ENCODE measurements around the gene KIFC3. TPM values are rescaled to one million over a fixed set of nuclear protein-coding genes. Genes with fewer than 3 reads are reported as not detected.

The KIFC3 gene
- total and polyA plus RNA-seq, 2 of the 13 experiments (the other 11 are each of a cell fraction or from before 2014, with no cell fraction given): 42.1 to 45.3 TPM

DNA sequence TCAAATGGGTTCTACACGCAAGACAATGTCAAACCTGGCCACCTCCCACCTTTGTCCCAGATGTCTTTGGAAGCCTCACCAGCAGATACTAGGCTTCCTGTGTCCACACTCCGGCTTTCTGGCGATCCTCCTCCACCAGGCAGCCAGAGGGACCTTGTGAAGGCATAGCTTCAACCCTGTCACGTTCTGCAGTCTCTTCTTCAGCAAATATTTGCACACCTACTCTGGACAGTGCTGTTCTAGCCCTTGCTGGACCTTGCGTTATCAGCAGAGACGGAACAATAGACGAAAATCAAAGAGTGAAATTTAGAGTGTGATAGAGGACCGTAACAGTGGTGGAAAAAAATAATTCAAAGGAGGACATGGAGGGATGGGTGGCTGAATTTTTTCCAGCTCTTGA lies 38.5 kb upstream of the KIFC3 start (continued):
- TF ChIP-seq, protein P1, sequence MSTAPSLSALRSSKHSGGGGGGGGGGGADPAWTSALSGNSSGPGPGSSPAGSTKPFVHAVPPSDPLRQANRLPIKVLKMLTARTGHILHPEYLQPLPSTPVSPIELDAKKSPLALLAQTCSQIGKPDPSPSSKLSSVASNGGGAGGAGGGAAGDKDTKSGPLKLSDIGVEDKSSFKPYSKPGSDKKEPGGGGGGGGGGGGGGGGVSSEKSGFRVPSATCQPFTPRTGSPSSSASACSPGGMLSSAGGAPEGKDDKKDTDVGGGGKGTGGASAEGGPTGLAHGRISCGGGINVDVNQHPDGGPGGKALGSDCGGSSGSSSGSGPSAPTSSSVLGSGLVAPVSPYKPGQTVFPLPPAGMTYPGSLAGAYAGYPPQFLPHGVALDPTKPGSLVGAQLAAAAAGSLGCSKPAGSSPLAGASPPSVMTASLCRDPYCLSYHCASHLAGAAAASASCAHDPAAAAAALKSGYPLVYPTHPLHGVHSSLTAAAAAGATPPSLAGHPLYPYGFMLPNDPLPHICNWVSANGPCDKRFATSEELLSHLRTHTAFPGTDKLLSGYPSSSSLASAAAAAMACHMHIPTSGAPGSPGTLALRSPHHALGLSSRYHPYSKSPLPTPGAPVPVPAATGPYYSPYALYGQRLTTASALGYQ (CRISPR knock-in tag; IDR thresholded peaks at IDR 0.05): peak; percentile 27; the same call in 1 of the 2 replicates
- peak; percentile 30; the same call in 1 of the 2 replicates for TF ChIP-seq HMG20B (CRISPR knock-in tag; conservative IDR thresholded peaks at IDR 0.05)

DNA sequence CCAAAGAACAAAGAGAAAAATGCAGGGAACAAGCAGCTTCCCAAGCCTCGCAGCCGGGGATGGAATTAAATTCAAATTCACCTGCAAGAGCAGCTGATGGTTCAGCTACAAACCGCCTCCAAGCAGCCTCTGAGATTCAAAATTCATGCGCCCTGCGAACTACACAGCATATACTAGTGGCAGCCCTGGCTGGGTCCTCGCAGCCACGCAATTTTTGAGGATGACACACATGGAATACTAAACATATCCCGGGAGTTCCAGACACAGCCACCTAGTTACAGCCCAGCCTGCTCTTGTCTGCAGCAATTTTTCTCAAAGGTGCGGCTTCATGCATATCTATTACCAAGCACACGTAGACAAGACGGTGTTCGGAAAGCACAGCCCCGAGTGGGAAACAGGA lies 35.9 kb upstream of the KIFC3 start:
- Histone ChIP-seq H3K79me2 (ENCODE audit: insufficient read depth, low read length) (no peaks in the 10 kb centered on the region), H4K20me1 (ENCODE audit: insufficient read depth, low read length) (no peaks in the 10 kb centered on the region), H3K9me3 (ENCODE audit: low read length) (no peaks in the 10 kb centered on the region), H2AFZ (ENCODE audit: low read length) (no peak overlapping the region), H3K4me1 (ENCODE audit: insufficient read depth, low read length) (peaks cover 53% of the 10 kb centered on the region), H3K4me3 (replicated peaks in 1 of 3; ENCODE audit: insufficient read depth in 1 of 3, low read depth in 2 of 3, low read length in 3 of 3) (no peak overlapping the region), H3K27me3 (ENCODE audit: control insufficient read depth in 1 of 2, insufficient read depth in 2 of 2, low read length in 2 of 2) (no peaks in the 10 kb centered on the region), H3K9ac (ENCODE audit: insufficient read depth, low read depth, low read length) (no peak overlapping the region), H3K36me3 (replicated peaks in 1 of 2; ENCODE audit: control insufficient read depth in 1 of 2, insufficient read depth in 2 of 2, low read length in 2 of 2) (no peaks in the 10 kb centered on the region), H3K27ac (ENCODE audit: extremely low read length, insufficient read depth, low read length) (no peak overlapping the region), H3K4me2 (ENCODE audit: low read depth, low read length) (no peak overlapping the region)
- DNase-seq (ENCODE audit: low spot score) (no peak), FAIRE-seq (no peak), ATAC-seq (no peak)
- intact Hi-C loops (cut with micrococcal nuclease; ENCODE audit: unreplicated experiment): no loop called here
- ChIA-PET POLR2A (interaction anchor here (1.3 kb wide), 1 partner anchor 11 kb away, joined by 6 read pairs; no protein-coding TSS in a partner anchor), CTCF (ENCODE audit: low intra/inter-chr PET ratio, low total read pairs) (no interaction called here)
- BruUV-seq (replicated peaks): no TSS peak
- in situ Hi-C loops (cut with HindIII; ENCODE audit: extremely low pct_ligation_motif_present, low pct_unique_long_range_greater_than_20kb): no loop called here
- 76% methylated on average over 13 of the region's 13 CpGs for WGBS (ENCODE audit: low lambda C conversion rate)
- TF ChIP-seq, protein P2, sequence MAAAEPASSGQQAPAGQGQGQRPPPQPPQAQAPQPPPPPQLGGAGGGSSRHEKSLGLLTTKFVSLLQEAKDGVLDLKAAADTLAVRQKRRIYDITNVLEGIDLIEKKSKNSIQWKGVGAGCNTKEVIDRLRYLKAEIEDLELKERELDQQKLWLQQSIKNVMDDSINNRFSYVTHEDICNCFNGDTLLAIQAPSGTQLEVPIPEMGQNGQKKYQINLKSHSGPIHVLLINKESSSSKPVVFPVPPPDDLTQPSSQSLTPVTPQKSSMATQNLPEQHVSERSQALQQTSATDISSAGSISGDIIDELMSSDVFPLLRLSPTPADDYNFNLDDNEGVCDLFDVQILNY (CRISPR knock-in tag; conservative IDR thresholded peaks at IDR 0.05): no peak
- TF ChIP-seq ZNF761 (CRISPR knock-in tag; conservative IDR thresholded peaks at IDR 0.05) (no peak), ZNF768 (CRISPR knock-in tag; IDR thresholded peaks at IDR 0.05) (no peak), ZNF607 (CRISPR knock-in tag; IDR thresholded peaks at IDR 0.05; ENCODE audit: borderline replicate concordance) (no peak), ZNF839 (CRISPR knock-in tag; IDR thresholded peaks at IDR 0.05; ENCODE audit: borderline replicate concordance) (no peak), ZNF713 (CRISPR knock-in tag; IDR thresholded peaks at IDR 0.05) (no peak), ZNF562 (CRISPR knock-in tag; IDR thresholded peaks at IDR 0.05; ENCODE audit: borderline replicate concordance) (no peak), GABPB1 (CRISPR knock-in tag; IDR thresholded peaks at IDR 0.05) (no peak), U2AF1 (optimal IDR thresholded peaks at IDR 0.05; ENCODE audit: low read depth, low read length) (no peak), ATF7-NPFF (CRISPR knock-in tag; IDR thresholded peaks at IDR 0.05; ENCODE audit: low read depth) (no peak), FOXK1 (CRISPR knock-in tag; IDR thresholded peaks at IDR 0.05; ENCODE audit: borderline replicate concordance, low read depth) (no peak), AHR (CRISPR knock-in tag; IDR thresholded peaks at IDR 0.05) (no peak), ZNF282 (IDR thresholded peaks at IDR 0.05; ENCODE audit: partially characterized antibody) (no peak), JUN (CRISPR knock-in tag; IDR thresholded peaks at IDR 0.05) (no peak)
- TF ChIP-seq, protein P3, sequence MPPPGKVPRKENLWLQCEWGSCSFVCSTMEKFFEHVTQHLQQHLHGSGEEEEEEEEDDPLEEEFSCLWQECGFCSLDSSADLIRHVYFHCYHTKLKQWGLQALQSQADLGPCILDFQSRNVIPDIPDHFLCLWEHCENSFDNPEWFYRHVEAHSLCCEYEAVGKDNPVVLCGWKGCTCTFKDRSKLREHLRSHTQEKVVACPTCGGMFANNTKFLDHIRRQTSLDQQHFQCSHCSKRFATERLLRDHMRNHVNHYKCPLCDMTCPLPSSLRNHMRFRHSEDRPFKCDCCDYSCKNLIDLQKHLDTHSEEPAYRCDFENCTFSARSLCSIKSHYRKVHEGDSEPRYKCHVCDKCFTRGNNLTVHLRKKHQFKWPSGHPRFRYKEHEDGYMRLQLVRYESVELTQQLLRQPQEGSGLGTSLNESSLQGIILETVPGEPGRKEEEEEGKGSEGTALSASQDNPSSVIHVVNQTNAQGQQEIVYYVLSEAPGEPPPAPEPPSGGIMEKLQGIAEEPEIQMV (CRISPR knock-in tag; IDR thresholded peaks at IDR 0.05; ENCODE audit: low read depth): no peak
- TF ChIP-seq, protein P4, sequence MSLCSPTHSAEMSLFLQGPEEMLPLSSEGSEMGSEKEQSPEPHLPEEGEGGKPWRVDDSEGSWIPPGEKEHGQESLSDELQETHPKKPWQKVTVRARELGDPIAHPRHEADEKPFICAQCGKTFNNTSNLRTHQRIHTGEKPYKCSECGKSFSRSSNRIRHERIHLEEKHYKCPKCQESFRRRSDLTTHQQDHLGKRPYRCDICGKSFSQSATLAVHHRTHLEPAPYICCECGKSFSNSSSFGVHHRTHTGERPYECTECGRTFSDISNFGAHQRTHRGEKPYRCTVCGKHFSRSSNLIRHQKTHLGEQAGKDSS (CRISPR knock-in tag; IDR thresholded peaks at IDR 0.05; ENCODE audit: borderline replicate concordance, low read depth): no peak
- TF ChIP-seq, protein P5, sequence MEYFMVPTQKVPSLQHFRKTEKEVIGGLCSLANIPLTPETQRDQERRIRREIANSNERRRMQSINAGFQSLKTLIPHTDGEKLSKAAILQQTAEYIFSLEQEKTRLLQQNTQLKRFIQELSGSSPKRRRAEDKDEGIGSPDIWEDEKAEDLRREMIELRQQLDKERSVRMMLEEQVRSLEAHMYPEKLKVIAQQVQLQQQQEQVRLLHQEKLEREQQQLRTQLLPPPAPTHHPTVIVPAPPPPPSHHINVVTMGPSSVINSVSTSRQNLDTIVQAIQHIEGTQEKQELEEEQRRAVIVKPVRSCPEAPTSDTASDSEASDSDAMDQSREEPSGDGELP (IDR thresholded peaks at IDR 0.05; ENCODE audit: borderline replicate concordance, low read depth): no peak

Data from HepG2 (cell line).